GM19463 (cell line): ENCODE results near the gene BCO2.

Experiments used
- ATAC-seq: cut with Tn5 transposase; IDR thresholded peaks from one replicate; pipeline ENCODE4 v1.9.1; 2021; ENCODE audit warnings: mild to moderate bottlenecking, moderate library complexity; ENCODE audit not compliant: unreplicated experiment

The BCO2 gene

GRCh38 chr11:112238041-112238440 is 62.7 kb downstream of the BCO2 start:
- no peak for ATAC-seq

- no peak for ATAC-seq
Measured at GRCh38 chr11:112241486-112241885, 66.2 kb downstream of the BCO2 start.

- ATAC-seq = no peak
Measured at GRCh38 chr11:112247201-112247600, 71.9 kb downstream of the BCO2 start.

GRCh38 chr11:112248201-112248600 is 72.9 kb downstream of the BCO2 start:
- ATAC-seq = no peak

- ATAC-seq = no peak
Measured at GRCh38 chr11:112249871-112250610, 74.7 kb downstream of the BCO2 start.

GRCh38 chr11:112253605-112254242 is 78.4 kb downstream of the BCO2 start:
- ATAC-seq = no peak

- no peak for ATAC-seq
Measured at GRCh38 chr11:112255067-112255720, 79.9 kb downstream of the BCO2 start.

GRCh38 chr11:112260490-112260889 is 85.2 kb downstream of the BCO2 start, which contains the start of gene PLET1:
Gene PLET1, minus strand, starts transcription at chr11:112260860. Its CDS starts 271 bp downstream, at chr11:112260589.
- no peak for ATAC-seq

GRCh38 chr11:112265659-112266409 is 90.5 kb downstream of the BCO2 start:
- ATAC-seq = no peak

GRCh38 chr11:112266410-112266778 is 91.1 kb downstream of the BCO2 start:
- no peak for ATAC-seq

GRCh38 chr11:112267188-112267591 is 91.9 kb downstream of the BCO2 start:
- ATAC-seq = no peak

GRCh38 chr11:112268406-112268805 is 93.1 kb downstream of the BCO2 start:
- ATAC-seq = no peak
